Stimulated activated CD4-positive, alpha-beta T cell treated with anti-CD3 and anti-CD28 coated beads, Interleukin-4, amount 100 ng/mL, for 4 hours (primary cell): ENCODE measurements around the gene ADAMTS19.
"Not testable (repeated sequence)": the region's sequence is repeated elsewhere in the genome, so short reads cannot be mapped to it uniquely, and the experiment has no call there.

Experiments used
- DNase-seq, 2 experiments: peaks; one replicate each; pipeline ENCODE4 v3.0.0-alpha.2; 2020

ADAMTS19 gene

GRCh38 chr5:129481161-129481560, 21.1 kb downstream of the ADAMTS19 start:
- no peak for DNase-seq

GRCh38 chr5:129496421-129496820, 36.3 kb downstream of the ADAMTS19 start:
- DNase-seq: no peak

GRCh38 chr5:129496864-129497595, 36.9 kb downstream of the ADAMTS19 start:
- DNase-seq: no peak

GRCh38 chr5:129499208-129499852, 39.2 kb downstream of the ADAMTS19 start:
- no peak for DNase-seq

- no peak for DNase-seq
Measured at GRCh38 chr5:129500101-129500500, 40.0 kb downstream of the ADAMTS19 start.

- DNase-seq: no peak
Measured at GRCh38 chr5:129506086-129506485, 46.0 kb downstream of the ADAMTS19 start.

GRCh38 chr5:129506950-129507349, 46.9 kb downstream of the ADAMTS19 start:
- no peak for DNase-seq

- no peak for DNase-seq
Measured at GRCh38 chr5:129507527-129507926, 47.4 kb downstream of the ADAMTS19 start.

GRCh38 chr5:129508606-129509005, 48.5 kb downstream of the ADAMTS19 start:
- no peak for DNase-seq

GRCh38 chr5:129509363-129509975, 49.4 kb downstream of the ADAMTS19 start:
- DNase-seq: no peak

GRCh38 chr5:129511291-129511690, 51.2 kb downstream of the ADAMTS19 start:
- DNase-seq: no peak

GRCh38 chr5:129541051-129541450, 81.0 kb downstream of the ADAMTS19 start:
- DNase-seq: no peak

GRCh38 chr5:129541648-129542251, 81.7 kb downstream of the ADAMTS19 start:
- DNase-seq: no peak

GRCh38 chr5:129547137-129547536, 87.0 kb downstream of the ADAMTS19 start:
- DNase-seq: no peak

GRCh38 chr5:129554134-129554904, 94.2 kb downstream of the ADAMTS19 start:
- no peak for DNase-seq

GRCh38 chr5:129563585-129563984, 103.5 kb downstream of the ADAMTS19 start:
- DNase-seq: no peak

GRCh38 chr5:129569295-129569694, 109.2 kb downstream of the ADAMTS19 start:
- DNase-seq: no peak

GRCh38 chr5:129572060-129572459, 112.0 kb downstream of the ADAMTS19 start:
- no peak for DNase-seq

- not testable (repeated sequence) for DNase-seq
Measured at GRCh38 chr5:129584496-129584895, 124.4 kb downstream of the ADAMTS19 start.

- DNase-seq: no peak
Measured at GRCh38 chr5:129591508-129592160, 131.5 kb downstream of the ADAMTS19 start.

GRCh38 chr5:129593525-129593924, 133.4 kb downstream of the ADAMTS19 start:
- DNase-seq: no peak

- DNase-seq: no peak
Measured at GRCh38 chr5:129601576-129601975, 141.5 kb downstream of the ADAMTS19 start.
